ENCODE results near the gene EFHD1.

DNA sequence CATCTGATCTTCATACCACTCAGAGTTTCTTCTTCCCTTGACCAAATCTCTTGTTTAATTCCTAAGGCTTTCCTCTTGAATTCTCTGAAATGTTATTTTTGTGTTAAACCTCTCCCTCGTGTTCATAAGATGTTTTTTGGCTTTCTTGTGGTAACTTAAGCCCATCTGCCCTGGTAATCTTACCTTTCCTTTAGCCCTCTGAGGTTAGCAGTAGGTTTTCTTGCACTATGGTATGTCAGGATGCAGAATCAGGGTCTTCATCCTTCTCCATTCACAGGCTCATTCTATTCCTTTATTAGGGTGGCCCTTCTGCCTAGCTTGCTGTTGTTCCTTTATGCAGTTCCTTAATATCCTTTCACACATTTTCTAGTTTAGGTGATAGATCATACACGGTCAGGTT lies 87.9 kb downstream of the EFHD1 start:
- TF ChIP-seq L3MBTL2 (conservative IDR thresholded peaks at IDR 0.05): no peak
- TF ChIP-seq FOXK2 (IDR thresholded peaks at IDR 0.05): no peak
- TF ChIP-seq SP1 (IDR thresholded peaks at IDR 0.05): no peak
- no peak for TF ChIP-seq TARDBP (IDR thresholded peaks at IDR 0.05)
- no peak for TF ChIP-seq ARNT (IDR thresholded peaks at IDR 0.05)
- no peak for TF ChIP-seq FOXM1 (IDR thresholded peaks at IDR 0.05; ENCODE audit: borderline replicate concordance)
- TF ChIP-seq ZNF384 (IDR thresholded peaks at IDR 0.05): no peak
